GM19455 (cell line): ENCODE results near the gene KCNN1.
"Not testable (repeated sequence)": the region's sequence is repeated elsewhere in the genome, so short reads cannot be mapped to it uniquely, and the experiment has no call there.

Experiments
- ATAC-seq: cut with Tn5 transposase; IDR thresholded peaks from one replicate; pipeline ENCODE4 v1.9.1; 2021; ENCODE audit not compliant: unreplicated experiment

KCNN1 gene

DNA sequence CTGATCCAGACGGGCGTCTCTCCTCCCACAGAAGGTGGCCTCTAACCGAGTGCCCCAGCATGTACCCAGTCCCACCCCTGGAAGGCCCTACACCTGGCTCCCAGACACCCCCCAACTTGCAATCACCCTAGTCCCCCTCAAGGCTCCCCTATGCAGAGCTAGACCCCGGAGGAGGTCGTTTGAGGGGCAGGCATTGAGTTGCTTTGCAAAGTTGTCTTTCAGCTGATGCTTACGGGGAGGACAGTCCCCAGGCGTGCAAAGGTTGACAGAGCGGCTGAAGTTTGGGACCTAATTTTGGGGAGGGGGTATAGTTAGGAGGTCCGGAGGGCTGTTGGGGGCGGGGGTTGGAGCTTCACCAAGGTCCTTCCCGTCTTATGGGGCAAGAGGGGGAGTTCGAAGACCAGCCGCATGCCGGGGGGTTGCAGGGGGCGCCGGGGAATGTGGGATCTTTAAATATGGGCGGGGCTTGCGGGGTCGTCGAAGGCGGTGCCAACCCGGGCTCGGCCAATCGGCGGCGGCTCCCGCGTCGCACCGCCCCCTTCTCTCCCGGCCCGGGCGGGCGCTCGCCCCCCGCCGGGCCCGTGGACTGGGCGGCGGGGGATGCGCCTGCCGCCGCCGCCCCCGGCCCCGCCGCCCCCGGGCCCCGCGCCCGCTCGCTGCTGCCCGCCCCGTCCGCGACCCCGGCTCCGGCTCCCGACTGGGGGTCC lies at the start of gene KCNN1:
KCNN1 (plus strand) TSS at position 558 of the 707 bp plus-strand sequence. CDS start 6,782 bp downstream, outside the sequence.
- no peak for ATAC-seq

- ATAC-seq = not testable (repeated sequence)
These were observed 48.8 kb upstream of the KCNN1 start for GRCh38 chr19:17918151-17918550.

- not testable (repeated sequence) for ATAC-seq
These were observed 47.8 kb upstream of the KCNN1 start for GRCh38 chr19:17919122-17919521.

- no peak for ATAC-seq
These were observed 46.4 kb upstream of the KCNN1 start for GRCh38 chr19:17920527-17920926.

DNA sequence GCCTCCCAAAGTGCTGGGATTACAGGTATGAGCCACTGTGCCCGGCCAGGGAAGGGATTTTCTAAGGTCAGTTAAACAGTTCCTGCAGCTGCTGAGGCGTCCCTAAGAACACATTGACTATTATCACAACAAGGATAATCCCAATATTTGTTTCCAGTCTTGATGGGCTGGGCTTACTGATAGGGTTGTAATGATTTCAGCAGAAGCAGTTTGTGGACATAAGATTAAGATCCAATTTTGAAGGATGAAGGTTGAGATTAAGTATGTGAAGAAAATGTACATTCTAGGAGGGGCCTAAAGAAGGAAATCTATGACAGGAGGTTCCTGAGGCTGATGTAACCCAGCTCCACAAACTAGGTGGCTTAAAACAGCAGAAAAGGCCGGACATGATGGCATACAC lies 44.8 kb upstream of the KCNN1 start:
- ATAC-seq = no peak

DNA sequence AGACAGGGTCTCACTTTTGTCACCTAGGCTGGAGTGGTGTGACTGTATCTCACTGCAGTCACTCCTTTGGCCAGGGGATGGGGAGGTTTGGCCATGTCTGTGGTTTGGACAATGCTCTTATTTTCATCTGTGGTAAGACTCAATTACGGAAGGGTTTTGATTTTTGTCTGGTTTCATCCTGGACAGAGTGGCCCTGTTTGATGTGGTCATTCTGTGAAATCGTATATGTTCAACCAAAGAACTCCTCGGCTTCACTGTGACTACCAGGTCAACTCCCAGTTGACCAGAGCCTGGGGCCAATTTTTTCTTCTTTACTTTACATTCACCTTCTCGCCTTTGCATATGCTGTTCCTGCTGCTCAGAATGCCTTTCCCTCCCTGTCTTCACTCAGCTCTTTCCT lies 40.9 kb upstream of the KCNN1 start:
- ATAC-seq = no peak

DNA sequence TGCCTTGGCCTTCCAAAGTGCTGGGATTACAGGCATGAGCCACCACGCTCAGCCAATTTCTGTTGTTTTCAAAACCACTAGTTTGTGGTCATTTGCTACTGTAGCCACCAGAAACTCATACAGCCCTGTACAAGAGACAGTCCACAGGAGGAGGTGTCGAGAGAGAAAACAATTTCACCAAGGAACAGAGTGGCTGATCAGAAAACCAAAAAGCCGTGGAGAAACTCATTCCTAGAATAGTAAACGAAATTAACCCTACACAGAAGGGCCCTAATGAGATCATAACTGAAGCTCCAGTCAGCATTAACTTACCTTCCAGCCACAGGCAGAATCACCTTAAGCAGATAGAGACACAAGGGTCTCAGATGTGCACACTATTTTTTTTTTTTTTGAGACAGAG lies 37.9 kb upstream of the KCNN1 start:
- no peak for ATAC-seq

DNA sequence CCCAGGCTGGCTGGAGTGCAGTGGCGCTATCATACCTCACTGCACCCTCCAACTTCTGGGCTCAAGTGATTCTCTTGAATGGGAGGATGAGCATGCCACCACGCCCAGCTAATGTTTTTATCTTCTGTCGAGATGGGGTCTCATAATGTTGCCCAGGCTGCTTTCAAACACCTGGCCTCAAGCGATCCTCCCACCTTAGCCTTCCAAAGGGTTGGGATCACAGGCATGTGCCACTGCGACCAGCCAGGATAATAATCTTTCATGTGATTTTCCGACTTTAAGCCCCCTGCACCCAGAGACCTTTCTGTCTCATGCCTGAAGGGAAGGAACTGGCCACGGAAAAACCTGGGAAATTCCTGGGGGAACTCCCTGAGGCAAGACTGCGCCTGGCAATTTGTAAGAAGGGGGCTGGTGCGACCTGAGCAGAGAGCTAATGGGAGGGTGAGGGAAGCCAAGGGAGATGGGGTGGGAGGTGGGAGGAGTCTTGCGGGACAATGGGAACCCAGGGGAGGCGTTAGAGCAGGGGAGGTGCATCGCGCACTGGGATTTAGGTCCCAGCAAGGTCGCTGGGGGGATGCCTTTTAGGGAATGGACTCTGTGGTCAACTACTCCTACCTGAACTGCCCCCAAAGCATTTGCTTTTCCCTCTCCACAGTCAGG lies 35.2 kb upstream of the KCNN1 start:
- ATAC-seq = no peak

DNA sequence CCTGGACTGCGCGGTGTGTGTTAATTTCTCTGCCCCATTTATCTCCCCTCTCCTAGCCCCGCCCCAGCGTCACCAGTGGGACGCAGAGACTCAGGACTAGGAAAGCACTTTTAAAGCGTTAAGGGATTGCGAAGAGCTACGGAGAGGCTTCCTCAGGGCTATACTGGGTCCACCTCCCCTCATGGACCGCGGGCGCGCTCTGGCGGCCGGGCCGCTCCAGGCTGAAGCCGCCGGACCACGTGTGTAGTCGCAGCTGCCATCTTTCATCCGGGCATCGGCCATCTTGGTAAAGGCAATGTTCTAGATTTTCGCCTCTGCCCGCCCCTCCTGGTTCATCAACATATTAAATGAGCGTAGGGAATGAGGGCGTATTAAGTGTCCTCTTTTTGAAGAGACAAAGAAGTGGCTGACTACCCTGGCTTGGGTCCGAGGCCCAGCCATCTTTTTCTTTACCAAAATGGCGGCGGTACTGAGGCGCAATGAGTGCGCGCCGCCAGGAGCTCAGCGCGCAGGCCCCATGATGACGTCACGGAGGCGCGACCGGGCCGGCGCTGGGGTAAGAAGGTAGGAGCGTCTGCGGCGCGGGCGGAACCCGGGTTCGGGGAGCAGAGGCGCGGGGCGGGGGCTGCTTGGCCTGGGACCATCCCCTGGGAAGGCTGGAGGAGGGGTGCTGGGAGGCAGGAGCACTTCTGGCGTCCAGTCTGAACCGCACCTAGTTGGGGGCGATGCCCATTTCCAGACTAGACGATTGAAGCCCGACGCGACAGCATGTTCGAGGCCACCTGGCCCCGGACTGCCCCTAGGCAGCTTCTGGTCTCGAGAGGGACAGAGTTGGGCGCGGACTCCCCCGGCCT lies 34.2 kb upstream of the KCNN1 start, which contains the start of gene CCDC124:
CCDC124 (plus strand) TSS at position 531 of the 854 bp plus-strand sequence. CDS start 3,406 bp downstream, outside the sequence.
- peak; percentile 67 for ATAC-seq

- no peak for ATAC-seq
These were observed 33.3 kb upstream of the KCNN1 start for GRCh38 chr19:17933414-17934129.

- ATAC-seq = no peak
These were observed 30.5 kb upstream of the KCNN1 start for GRCh38 chr19:17936379-17936778.

GRCh38 chr19:17937371-17937900 lies 29.5 kb upstream of the KCNN1 start:
- no peak for ATAC-seq

DNA sequence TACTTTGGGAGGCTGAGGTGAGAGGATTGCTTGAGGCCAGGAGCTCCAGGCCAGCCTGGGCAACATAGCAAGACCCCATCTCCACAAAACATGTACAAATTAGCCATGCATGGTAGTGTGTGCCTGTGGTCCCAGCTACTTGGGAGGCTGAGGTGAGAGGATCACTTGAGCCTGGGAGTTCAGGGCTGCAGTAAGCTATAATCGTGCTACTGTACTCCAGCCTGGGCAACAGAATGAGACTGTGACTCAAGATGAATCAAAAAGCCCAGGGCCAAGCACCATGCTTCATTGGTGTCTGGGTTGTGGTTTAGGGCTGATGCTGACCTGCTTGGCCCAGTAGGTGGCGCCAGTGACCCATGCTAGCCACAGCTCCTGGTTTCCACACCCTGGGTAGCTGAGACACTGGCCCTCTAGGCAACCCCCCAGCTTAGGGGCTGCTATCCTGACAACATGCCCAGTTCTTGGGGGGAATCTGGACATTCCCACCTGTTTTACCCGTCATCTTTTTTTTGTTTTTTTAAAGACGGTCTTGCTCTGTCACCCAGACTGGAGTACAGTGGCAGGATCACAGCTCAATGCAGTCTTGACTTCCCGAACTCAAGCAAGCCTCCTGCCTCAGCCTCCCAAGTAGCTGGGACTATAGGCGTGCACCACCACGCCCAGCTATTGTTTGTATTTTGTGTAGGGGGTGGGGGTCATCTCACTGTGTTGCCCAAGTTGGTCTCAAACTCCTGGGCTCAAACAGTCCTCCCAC lies 28.6 kb upstream of the KCNN1 start:
- ATAC-seq = no peak

GRCh38 chr19:17942181-17942580 lies 24.7 kb upstream of the KCNN1 start:
- no peak for ATAC-seq

- ATAC-seq = no peak
These were observed 24.2 kb upstream of the KCNN1 start for GRCh38 chr19:17942582-17943273.

DNA sequence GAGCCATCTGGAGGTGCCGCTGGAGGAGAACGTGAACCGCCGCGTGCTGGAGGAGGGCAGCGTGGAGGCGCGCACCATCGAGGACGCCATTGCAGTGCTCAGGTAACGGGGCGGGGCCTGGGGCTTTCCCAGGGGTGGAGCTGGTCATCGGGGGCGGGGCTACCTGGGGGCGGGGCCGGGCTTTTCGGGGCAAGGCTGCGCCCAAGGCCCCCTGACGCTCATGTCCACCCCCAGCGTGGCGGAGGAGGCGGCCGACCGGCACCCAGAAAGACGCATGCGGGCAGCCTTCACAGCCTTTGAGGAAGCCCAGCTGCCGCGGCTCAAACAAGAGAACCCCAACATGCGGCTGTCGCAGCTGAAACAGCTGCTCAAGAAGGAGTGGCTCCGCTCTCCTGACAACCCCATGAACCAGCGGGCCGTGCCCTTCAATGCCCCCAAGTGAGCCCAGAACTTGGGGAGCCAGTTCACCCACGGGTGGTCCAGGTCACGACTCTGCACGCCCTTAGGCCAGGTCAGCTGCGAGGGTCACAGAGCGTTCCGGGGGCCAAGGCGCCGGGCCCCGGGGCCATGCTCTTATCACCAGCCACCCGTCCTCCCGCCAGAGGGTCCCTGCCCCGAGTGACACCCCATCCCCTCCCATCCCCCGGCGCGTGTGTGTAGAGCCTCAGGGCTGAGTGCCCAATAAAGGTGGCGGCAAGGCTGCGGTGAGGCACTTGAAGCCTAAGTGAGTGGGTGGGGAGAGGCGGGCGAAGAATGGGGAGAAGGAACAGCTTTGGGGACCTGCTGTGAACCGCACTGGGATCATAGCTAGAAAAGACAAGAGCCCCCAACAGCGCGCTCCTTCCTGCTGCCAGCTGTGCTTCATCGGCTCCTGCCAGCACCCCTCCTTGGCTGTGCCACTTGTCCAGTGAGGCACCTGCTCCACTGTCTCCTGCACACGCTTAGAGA lies 23.4 kb upstream of the KCNN1 start:
- ATAC-seq = no peak

DNA sequence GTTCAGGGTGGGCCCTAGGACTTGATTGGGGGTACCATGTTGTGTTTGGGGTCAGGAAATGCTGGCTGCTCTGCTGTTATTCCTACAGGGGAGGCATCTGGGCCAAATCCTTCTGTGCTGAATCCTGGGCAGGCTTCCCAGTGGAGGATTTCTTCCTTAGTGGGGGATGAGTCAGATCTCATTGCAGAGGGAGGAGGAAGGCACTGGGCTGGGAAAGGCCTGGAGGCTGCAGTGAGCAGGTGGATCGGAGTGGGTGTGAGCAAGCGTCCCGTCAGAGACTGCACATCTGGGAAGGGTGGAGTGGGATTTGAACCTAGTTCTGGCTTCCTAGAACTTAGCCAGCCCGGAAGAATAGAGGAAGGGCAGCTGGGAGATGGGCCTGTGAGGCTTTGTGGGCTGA lies 22.6 kb upstream of the KCNN1 start:
- no peak for ATAC-seq
